NCI-H2227 (cell line): ENCODE data around the gene CCDC40.
A peak's percentile ranks its signal among the peaks of the same experiment; 100 is the strongest.

ENCODE experiments used
- DNase-seq: peaks from one replicate; lab custom pipeline; 2025; ENCODE audit not compliant: unreplicated experiment; lab: John Stamatoyannopoulos, UW

The CCDC40 gene

DNA sequence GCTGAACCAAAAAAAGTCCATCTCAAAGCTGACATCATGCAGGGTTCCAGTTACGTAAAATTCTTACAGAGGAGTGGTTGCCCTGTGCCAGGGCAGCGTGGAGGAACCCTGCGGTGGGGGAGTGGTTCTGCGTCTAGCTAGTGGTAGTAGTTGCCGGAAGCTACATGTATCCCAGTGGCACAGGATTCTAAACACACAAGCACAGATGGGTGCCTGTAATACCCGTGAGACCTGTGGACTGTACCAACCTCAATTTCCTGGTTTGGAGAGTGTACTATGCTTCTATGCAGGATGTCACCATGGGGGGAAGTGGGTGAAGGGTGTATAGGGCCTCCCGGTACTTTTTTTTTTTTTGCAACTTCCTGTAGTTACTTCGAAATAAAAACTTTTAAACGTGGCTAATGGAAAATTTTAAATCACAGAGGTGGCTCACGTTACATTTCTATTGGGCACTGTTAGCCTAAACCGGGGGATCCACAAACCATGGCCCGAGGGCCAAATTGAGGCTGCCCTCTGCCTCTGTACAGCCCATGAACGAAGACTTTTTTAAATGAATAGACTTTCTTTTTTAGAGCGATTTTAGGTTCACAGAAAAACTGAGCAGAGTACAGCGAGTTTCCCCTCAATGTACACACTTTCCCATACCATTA, 39.3 kb upstream of the CCDC40 start:
- DNase-seq: no peak

DNA sequence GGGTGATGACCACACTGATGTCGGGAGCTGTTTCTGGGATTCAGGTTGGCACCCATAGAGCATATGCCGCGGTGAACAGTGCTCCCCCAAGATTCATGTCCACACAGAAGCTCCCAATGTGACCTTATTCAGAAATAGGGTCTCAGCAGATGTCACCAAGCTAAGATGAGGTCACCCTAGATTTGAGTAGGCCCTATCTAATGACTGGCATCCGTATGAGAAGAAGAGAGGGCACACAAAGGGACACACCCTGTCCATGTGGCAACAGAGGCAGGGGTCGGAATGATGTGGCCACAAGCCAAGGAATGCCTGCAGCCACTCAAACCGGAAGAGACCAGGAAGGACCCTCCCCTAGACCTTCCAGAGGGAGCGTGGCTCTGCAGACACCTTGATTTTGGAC, 36.3 kb upstream of the CCDC40 start:
- no peak for DNase-seq

- DNase-seq: no peak
These were observed 35.3 kb upstream of the CCDC40 start for GRCh38 chr17:80000981-80001775.

GRCh38 chr17:80002070-80002641, 34.3 kb upstream of the CCDC40 start:
- no peak for DNase-seq

DNA sequence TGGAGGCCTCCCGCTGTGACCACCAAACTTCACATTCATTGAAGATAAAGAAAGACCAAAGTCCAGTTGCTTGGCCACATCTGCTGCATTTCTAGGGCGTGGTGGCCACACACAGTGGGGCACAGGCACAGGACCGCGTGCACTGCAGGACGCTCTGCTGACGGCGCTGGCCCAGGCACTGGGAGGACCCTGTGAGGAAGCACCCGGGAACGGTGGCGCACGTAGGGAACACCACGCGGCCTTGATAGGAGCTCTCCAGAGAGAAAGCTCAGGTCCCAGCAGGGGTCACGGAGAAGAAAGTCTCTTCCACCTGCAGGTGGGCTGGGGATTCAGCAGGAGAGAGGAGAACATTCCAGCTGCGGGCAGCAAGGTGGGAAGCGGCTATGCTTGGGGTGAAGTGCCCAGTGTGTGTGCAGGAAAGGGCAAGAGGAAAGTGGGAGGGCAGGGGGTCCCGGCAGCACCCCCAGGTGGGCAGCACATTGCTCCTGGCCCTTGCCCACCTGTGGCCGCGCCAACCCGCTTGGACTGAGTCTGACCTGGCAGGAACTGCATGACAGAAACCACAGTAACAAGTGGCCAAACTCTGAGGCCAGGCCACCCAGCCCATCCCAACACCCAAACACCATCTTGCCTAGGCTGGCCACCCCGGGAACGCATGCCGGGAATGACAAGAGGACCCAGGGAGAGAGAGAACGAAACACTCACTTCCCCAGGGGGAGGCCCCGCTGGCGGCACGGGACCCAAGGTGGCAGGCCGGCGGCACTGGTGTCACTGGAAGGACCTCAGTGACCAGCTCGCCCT, 33.6 kb upstream of the CCDC40 start:
- DNase-seq: no peak

GRCh38 chr17:80003969-80004368, 32.5 kb upstream of the CCDC40 start:
- DNase-seq: no peak

GRCh38 chr17:80005360-80006338, 30.8 kb upstream of the CCDC40 start:
- peak; percentile 65 for DNase-seq

- no peak for DNase-seq
These were observed 30.1 kb upstream of the CCDC40 start for GRCh38 chr17:80006339-80006720.

GRCh38 chr17:80006811-80007752, 29.4 kb upstream of the CCDC40 start:
- DNase-seq: no peak

GRCh38 chr17:80007939-80008338, 28.5 kb upstream of the CCDC40 start:
- no peak for DNase-seq

DNA sequence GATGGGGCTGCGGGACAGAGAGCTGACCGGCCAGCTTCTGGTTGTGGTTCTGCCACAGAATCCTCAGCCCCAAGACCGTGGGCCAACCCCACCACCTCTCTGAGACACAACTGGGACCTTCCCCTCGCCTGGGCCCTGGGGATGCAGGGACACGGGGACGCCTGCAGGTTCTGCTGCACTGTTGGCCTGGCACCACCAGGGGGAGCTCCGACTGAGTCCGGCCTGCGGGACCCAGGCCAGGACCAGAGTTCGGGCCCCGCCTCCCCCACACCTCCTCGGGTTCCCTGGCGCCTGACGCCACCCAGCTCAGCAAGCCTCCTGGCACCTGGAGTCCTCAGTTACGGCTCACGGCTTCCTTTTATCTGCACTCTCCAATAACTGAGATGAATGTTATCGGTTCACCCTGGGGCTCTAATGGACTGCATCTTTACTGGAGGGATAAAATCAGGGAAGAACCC, 28.0 kb upstream of the CCDC40 start:
- peak; percentile 82 for DNase-seq

DNA sequence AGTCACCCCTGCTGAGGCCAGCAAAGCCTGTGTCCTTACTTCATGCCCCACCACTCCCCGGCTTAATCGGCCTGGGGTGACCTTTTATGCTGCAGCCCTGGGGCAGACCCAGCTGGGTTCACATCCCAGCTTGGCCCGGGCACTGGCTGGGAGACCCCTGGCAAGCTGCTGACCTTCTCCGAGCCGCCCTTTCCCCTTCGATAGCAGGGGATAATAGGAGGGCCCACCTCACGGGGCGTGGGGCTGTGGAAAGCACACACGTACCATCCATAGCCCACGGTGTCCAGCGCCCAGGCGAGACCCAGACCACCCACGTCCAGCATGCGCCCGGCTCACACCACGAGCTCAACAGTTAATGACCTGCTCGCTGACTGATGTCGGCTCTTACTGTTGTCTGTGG, 27.6 kb upstream of the CCDC40 start:
- no peak for DNase-seq

GRCh38 chr17:80009391-80010282, 26.8 kb upstream of the CCDC40 start:
- DNase-seq: no peak

DNA sequence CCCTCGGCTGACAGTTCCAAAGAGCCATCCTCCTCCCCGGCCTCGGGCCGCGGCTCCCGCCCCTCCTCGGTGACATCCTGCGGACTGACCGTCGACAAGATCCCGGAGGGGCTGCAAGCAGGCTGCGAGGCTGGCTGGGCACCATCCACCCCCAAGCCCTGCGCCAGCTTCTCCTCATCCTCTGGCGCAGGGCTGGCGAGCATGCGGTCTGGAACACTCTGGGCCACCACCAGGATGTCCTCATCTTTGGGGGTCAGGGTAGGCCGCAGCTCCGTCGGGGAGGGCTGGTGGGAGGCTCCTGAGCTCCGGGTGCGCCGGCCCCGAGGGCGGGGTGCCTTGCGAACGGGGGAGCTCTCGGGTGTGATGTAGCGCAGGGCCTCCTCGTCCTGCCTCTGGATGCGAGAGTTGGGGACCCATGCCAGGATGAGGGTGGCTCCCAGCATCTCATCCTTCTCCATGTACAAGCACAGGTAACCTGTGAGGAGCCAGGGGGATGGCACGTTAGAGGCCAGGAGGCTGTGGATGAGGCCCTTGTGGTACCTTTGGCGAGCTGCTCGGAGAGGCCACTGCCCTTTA, 26.1 kb upstream of the CCDC40 start:
- no peak for DNase-seq

GRCh38 chr17:80011989-80012555, 24.4 kb upstream of the CCDC40 start:
- no peak for DNase-seq

- DNase-seq: no peak
These were observed 23.4 kb upstream of the CCDC40 start for GRCh38 chr17:80012765-80013741.
